H1 (cell line): Measurements from ENCODE around the gene BCL11A.

Experiments used
- CTCF ChIP-seq, 3 experiments: IDR thresholded peaks; 1 replicate in 2 of 3; 2 replicates in 1 of 3; pipeline versions ENCODE4 v1.5.1 to v1.6.1; 2011; ENCODE audit warnings: low read length in 3 of 3, mild to moderate bottlenecking in 3 of 3, inconsistent platforms in 2 of 3, low read depth in 1 of 3, moderate library complexity in 1 of 3; ENCODE audit not compliant: insufficient read depth in 1 of 3; ENCODE audit errors: control extremely low read depth in 1 of 3
- FOSL1 ChIP-seq: IDR thresholded peaks from 2 replicates; pipeline ENCODE4 v1.6.1; 2011; ENCODE audit warnings: mild to moderate bottlenecking, low read depth, low read length, moderate library complexity; ENCODE audit not compliant: insufficient read depth
- POLR2A ChIP-seq, 2 experiments: IDR thresholded peaks; 1 replicate in 1 of 2; 2 replicates in 1 of 2; pipeline ENCODE4 v1.6.1; 2011; ENCODE audit warnings: low read depth in 2 of 2, low read length in 2 of 2, mild to moderate bottlenecking in 2 of 2; ENCODE audit errors: control extremely low read depth in 1 of 2
- TEAD4 ChIP-seq: IDR thresholded peaks from 2 replicates; pipeline ENCODE4 v1.6.1; 2012; ENCODE audit warnings: low read depth, low read length, inconsistent platforms, mixed read lengths

DNA sequence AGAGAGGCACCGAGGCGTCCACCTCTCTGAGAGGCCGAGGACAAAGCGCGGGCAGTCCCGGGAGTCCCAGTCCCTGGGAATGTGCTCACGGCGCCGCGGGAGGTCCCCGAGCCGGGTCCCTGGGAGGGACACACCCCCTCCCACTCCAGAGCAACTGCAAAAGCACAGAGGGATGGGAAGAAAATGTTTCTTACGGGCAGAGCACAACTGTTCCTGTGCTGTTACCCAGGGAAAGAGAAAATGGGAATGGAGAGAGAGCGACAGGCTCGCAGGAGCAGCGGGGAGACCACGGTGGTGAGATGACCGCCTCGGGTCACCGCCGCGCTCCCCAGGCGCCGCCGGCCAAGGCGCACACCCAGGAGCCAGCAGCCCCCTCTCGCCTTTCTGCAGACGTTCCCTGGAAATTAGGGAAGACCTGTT is 1.2 kb upstream of the BCL11A start:
- TF ChIP-seq POLR2A (IDR thresholded peaks at IDR 0.05; ENCODE audit: control extremely low read depth in 1 of 2, low read depth in 2 of 2, low read length in 2 of 2), result no peak
- TF ChIP-seq CTCF (IDR thresholded peaks at IDR 0.05; ENCODE audit: control extremely low read depth in 1 of 3, insufficient read depth in 1 of 3, low read depth in 1 of 3, low read length in 3 of 3), result no peak
- TF ChIP-seq TEAD4, result no peak
- no peak for TF ChIP-seq FOSL1
